Small intestine (tissue), 7 donors: Measurements from ENCODE around the gene F11R. TPM values are rescaled to one million over a fixed set of nuclear protein-coding genes. Genes with fewer than 3 reads are reported as not detected.
A peak's percentile ranks its signal among the peaks of the same experiment; 100 is the strongest.

Source experiments
- DNase-seq, 2 donors: peaks; one replicate each; pipeline versions ENCODE4 v3.0.0 to v3.0.0-alpha.2; 2013
- FAIRE-seq: peaks from 2 replicates; lab custom pipeline; 2012; peaks lifted over from hg19 to GRCh38; lab: Jason Lieb, UNC
- H3K27ac ChIP-seq, 3 donors: one replicate each; pipeline ENCODE4 v1.5.1; 2013; ENCODE audit warnings: low read length in 2 of 3, mild to moderate bottlenecking in 2 of 3, control low read depth in 1 of 3, inconsistent platforms in 1 of 3, low read depth in 1 of 3, moderate library complexity in 1 of 3
- H3K27me3 ChIP-seq, 3 donors: one replicate each; pipeline ENCODE4 v1.6.1; 2013; ENCODE audit warnings: low read length in 3 of 3, inconsistent platforms in 1 of 3; ENCODE audit not compliant: control insufficient read depth in 3 of 3, insufficient read depth in 3 of 3
- H3K36me3 ChIP-seq, 3 donors: one replicate each; pipeline ENCODE4 v1.6.1; 2013; ENCODE audit warnings: low read length in 3 of 3, inconsistent platforms in 1 of 3, low read depth in 1 of 3, mild to moderate bottlenecking in 1 of 3, moderate library complexity in 1 of 3; ENCODE audit not compliant: control insufficient read depth in 3 of 3, insufficient read depth in 2 of 3
- H3K4me1 ChIP-seq, 3 donors: one replicate each; pipeline ENCODE4 v1.6.1; 2013; ENCODE audit warnings: low read length in 2 of 3, inconsistent platforms in 1 of 3, low read depth in 1 of 3, mild to moderate bottlenecking in 1 of 3, moderate library complexity in 1 of 3; ENCODE audit not compliant: control insufficient read depth in 3 of 3, insufficient read depth in 2 of 3
- H3K4me3 ChIP-seq, 3 donors: one replicate each; pipeline ENCODE4 v1.5.1; 2013; ENCODE audit warnings: low read length in 3 of 3, control low read depth in 1 of 3, inconsistent platforms in 1 of 3, low read depth in 1 of 3, mild to moderate bottlenecking in 1 of 3, moderate library complexity in 1 of 3
- H3K9me3 ChIP-seq, 2 donors: one replicate each; pipeline ENCODE4 v1.6.1; 2013; ENCODE audit warnings: low read depth in 1 of 2, low read length in 1 of 2; ENCODE audit not compliant: control insufficient read depth in 2 of 2, insufficient read depth in 1 of 2
- WGBS, 3 donors: extraction: QIAGEN DNeasy Blood & Tissue Kit; methylation state at CpG; one replicate each; pipeline ENCODE4 v1.1.7; 2013; 5-methylcytosine and 5-hydroxymethylcytosine counted together
- polyA plus RNA-seq, 4 donors: library from polyadenylated mRNA; stranded (reverse) in 3 of 4; unstranded in 1 of 4; fragments of 200-250 nt in 3 of 4; fragments of 120-200 nt in 1 of 4; gene quantifications; one replicate each; pipeline versions ENCODE4 v1.2.1 to v1.2.3, GENCODE V29; 2013
- donor health status: healthy with polysubstance abuse.
- donor health status: control.
- donor health status: control.
- donor health status: Bipolar disorder and iron deficiency.
- donor health status: healthy.

F11R gene
- polyA plus RNA-seq, 4 donors: 30.2 to 188 (median 55.7) TPM

GRCh38 chr1:160981584-160982411 lies 39.2 kb downstream of the F11R start:
- peak overlapping the region in 1 of 3 donors; percentile 23 for H3K4me3 ChIP-seq
- H3K9me3 ChIP-seq: peaks cover 0 to 12% of the 10 kb centered on the region in 2 donors
- no peak for FAIRE-seq
- H3K27me3 ChIP-seq: peaks cover 4 to 30% (median 5%) of the 10 kb centered on the region in 3 donors
- H3K27ac ChIP-seq: no peak overlapping the region
- H3K36me3 ChIP-seq: no peaks in the 10 kb centered on the region
- DNase-seq: no peak
- 4 to 13% (median 11%) methylated on average over 40 to 42 of the region's 42 CpGs for WGBS, 3 donors
- H3K4me1 ChIP-seq: no peaks in the 10 kb centered on the region

DNA sequence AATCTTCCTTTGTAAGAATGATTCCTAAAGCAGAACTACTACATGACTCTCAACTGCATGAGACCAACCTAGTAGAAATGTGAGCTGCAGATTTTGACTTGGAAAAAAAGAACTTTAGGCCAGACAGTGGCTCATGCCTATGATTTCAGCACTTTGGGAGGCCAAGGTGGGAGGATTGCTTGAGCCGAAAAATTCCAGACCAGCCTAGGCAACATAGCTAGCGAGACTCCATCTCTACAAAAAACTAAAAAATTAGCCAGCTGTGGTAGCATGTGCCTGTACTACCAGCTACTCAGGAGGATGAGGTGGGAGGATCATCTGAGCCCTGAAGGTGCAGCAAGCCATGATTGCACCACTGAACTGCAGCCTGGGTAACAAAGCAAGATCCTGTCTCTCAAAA lies 41.7 kb downstream of the F11R start:
- Histone ChIP-seq H3K4me1 (no peaks in the 10 kb centered on the region), H3K27me3 (peaks cover 4 to 30% (median 5%) of the 10 kb centered on the region in 3 donors), H3K4me3 (no peak overlapping the region), H3K9me3 (peaks cover 0 to 5% of the 10 kb centered on the region in 2 donors), H3K36me3 (no peaks in the 10 kb centered on the region), H3K27ac (no peak overlapping the region)
- DNase-seq (no peak), FAIRE-seq (no peak)
- WGBS, 3 donors: 94 to 98% (median 95%) methylated on average over 2 of the region's 2 CpGs

GRCh38 chr1:160978510-160978927 lies 42.4 kb downstream of the F11R start:
- peaks cover 0 to 5% of the 10 kb centered on the region in 2 donors for H3K9me3 ChIP-seq
- DNase-seq (peak in 1 of 2 donors; percentile 55), FAIRE-seq (no peak)
- 12 to 57% (median 30%) methylated on average over 11 of the region's 11 CpGs for WGBS, 3 donors
- no peak overlapping the region for H3K27ac ChIP-seq
- no peaks in the 10 kb centered on the region for H3K36me3 ChIP-seq
- H3K4me1 ChIP-seq: no peaks in the 10 kb centered on the region
- H3K27me3 ChIP-seq: peaks cover 4 to 30% (median 5%) of the 10 kb centered on the region in 3 donors
- H3K4me3 ChIP-seq: no peak overlapping the region

- Histone ChIP-seq H3K27ac (no peak overlapping the region), H3K4me1 (no peaks in the 10 kb centered on the region), H3K4me3 (no peak overlapping the region), H3K9me3 (no peaks in the 10 kb centered on the region), H3K27me3 (peaks cover 0 to 8% (median 0%) of the 10 kb centered on the region in 3 donors), H3K36me3 (no peaks in the 10 kb centered on the region)
- DNase-seq: no peak
- WGBS, 3 donors: 94 to 98% (median 95%) methylated on average over 2 of the region's 2 CpGs
- FAIRE-seq: no peak
Measured at GRCh38 chr1:160975026-160975425, 45.9 kb downstream of the F11R start.

- FAIRE-seq: no peak
- peaks cover 0 to 3% (median 0%) of the 10 kb centered on the region in 3 donors for H3K27me3 ChIP-seq
- H3K4me3 ChIP-seq: no peak overlapping the region
- WGBS, 3 donors: 88 to 95% (median 88%) methylated on average over 4 of the region's 4 CpGs
- no peak for DNase-seq
- H3K4me1 ChIP-seq: no peaks in the 10 kb centered on the region
- no peak overlapping the region for H3K27ac ChIP-seq
- no peaks in the 10 kb centered on the region for H3K9me3 ChIP-seq
- no peaks in the 10 kb centered on the region for H3K36me3 ChIP-seq
Measured at GRCh38 chr1:160973491-160973890, 47.5 kb downstream of the F11R start.

DNA sequence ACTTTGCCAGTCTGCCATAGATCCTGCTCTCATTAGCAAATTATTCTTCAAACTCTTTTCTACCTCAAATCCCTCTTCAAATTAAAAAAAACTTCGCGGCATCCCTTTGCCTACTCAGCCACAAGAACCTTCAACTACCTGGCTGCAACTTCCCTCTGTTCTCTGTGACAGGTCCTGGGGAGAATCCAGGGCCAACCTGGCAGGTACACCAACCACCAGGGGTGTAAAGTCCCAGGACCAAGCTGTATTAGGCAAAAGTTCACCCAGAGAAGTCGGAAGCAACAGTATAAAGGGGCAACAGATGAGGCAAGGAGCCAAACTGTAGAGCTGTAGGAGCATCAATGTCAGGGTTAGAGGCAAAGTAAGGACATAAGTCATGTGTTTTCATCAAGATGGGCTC lies 48.0 kb downstream of the F11R start:
- Histone ChIP-seq H3K4me1 (no peaks in the 10 kb centered on the region), H3K27me3 (peaks cover 0 to 3% (median 0%) of the 10 kb centered on the region in 3 donors), H3K27ac (no peak overlapping the region), H3K9me3 (no peaks in the 10 kb centered on the region), H3K36me3 (no peaks in the 10 kb centered on the region), H3K4me3 (no peak overlapping the region)
- FAIRE-seq: no peak
- DNase-seq: no peak
- 11 to 40% (median 28%) methylated on average over 3 of the region's 3 CpGs for WGBS, 3 donors

DNA sequence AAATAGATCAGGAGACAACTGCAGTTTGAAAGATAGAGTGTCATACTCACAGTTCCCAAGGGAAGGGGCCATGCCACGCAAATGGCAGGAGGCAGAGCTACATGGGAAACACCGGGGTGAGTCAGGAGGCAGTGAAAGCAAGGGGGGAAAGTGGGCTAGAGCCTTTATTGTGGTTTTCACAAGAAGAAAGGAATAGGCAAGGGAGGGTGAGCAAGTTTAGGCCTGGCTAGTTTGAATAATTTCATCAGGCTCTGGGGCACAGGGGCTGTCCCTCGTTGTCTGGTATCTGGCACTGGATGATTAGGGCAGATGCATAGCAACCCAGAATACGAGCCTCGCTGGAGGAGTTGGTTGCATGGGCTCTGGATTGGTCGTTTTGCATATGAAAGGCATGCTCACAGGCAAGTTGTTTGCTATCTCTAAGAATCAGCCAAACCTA lies 49.3 kb downstream of the F11R start:
- WGBS, 3 donors: 38 to 61% (median 50%) methylated on average over 6 of the region's 6 CpGs
- no peaks in the 10 kb centered on the region for H3K9me3 ChIP-seq
- FAIRE-seq (no peak), DNase-seq (no peak)
- H3K27ac ChIP-seq: no peak overlapping the region
- peaks cover 0 to 3% (median 0%) of the 10 kb centered on the region in 3 donors for H3K27me3 ChIP-seq
- no peak overlapping the region for H3K4me3 ChIP-seq
- no peaks in the 10 kb centered on the region for H3K36me3 ChIP-seq
- H3K4me1 ChIP-seq: no peaks in the 10 kb centered on the region

GRCh38 chr1:160963521-160963920 lies 57.4 kb downstream of the F11R start:
- Histone ChIP-seq H3K36me3 (no peaks in the 10 kb centered on the region), H3K4me1 (no peaks in the 10 kb centered on the region), H3K27me3 (no peaks in the 10 kb centered on the region), H3K4me3 (no peak overlapping the region), H3K9me3 (no peaks in the 10 kb centered on the region), H3K27ac (no peak overlapping the region)
- WGBS, 3 donors: 24 to 37% (median 32%) methylated on average over 4 of the region's 4 CpGs
- FAIRE-seq (no peak), DNase-seq (no peak)
